Adipocyte (in vitro differentiated cells): ENCODE measurements around the gene DNAJB1.

Source experiments
- DNase-seq: peaks from one replicate; pipeline ENCODE4 v3.0.0-alpha.2; 2015; ENCODE audit warnings: low read depth
- H3K27me3 ChIP-seq: replicated peaks from 2 replicates; pipeline ENCODE4 v1.7.0; 2013; ENCODE audit warnings: mild to moderate bottlenecking, low read length, moderate library complexity; ENCODE audit not compliant: control insufficient read depth, insufficient read depth
- H3K36me3 ChIP-seq: 2 replicates; pipeline ENCODE4 v1.7.0; 2013; ENCODE audit warnings: low read length, mild to moderate bottlenecking, moderate library complexity; ENCODE audit not compliant: control insufficient read depth, insufficient read depth, severe bottlenecking
- H3K4me1 ChIP-seq: 2 replicates; pipeline ENCODE4 v1.7.0; 2013; ENCODE audit warnings: mild to moderate bottlenecking, low read length, moderate library complexity; ENCODE audit not compliant: control insufficient read depth, insufficient read depth
- H3K4me3 ChIP-seq: 2 replicates; pipeline ENCODE4 v1.7.0; 2013; ENCODE audit warnings: mild to moderate bottlenecking, low read length, moderate library complexity
- H3K9ac ChIP-seq: 2 replicates; pipeline ENCODE4 v1.7.0; 2013; ENCODE audit warnings: mild to moderate bottlenecking, low read length, moderate library complexity
- H3K9me3 ChIP-seq: 2 replicates; pipeline ENCODE4 v1.7.0; 2013; ENCODE audit warnings: mild to moderate bottlenecking, low read length, moderate library complexity; ENCODE audit not compliant: control insufficient read depth

Gene DNAJB1

GRCh38 chr19:14516746-14517438 is 1.3 kb downstream of the DNAJB1 start:
- Histone ChIP-seq H3K9ac (peak overlapping the region; percentile 99), H3K27me3 (no peaks in the 10 kb centered on the region), H3K36me3 (peaks cover 30% of the 10 kb centered on the region), H3K9me3 (no peaks in the 10 kb centered on the region), H3K4me3 (peak overlapping the region; percentile 84), H3K4me1 (peaks cover 35% of the 10 kb centered on the region)
- no peak for DNase-seq

GRCh38 chr19:14516048-14516534 is 2.1 kb downstream of the DNAJB1 start:
- Histone ChIP-seq H3K36me3 (peaks cover 30% of the 10 kb centered on the region), H3K9me3 (no peaks in the 10 kb centered on the region), H3K27me3 (no peaks in the 10 kb centered on the region), H3K4me3 (peak overlapping the region; percentile 84), H3K9ac (peak overlapping the region; percentile 99), H3K4me1 (peaks cover 39% of the 10 kb centered on the region)
- no peak for DNase-seq

GRCh38 chr19:14515501-14516047 is 2.6 kb downstream of the DNAJB1 start:
- no peaks in the 10 kb centered on the region for H3K9me3 ChIP-seq
- H3K4me3 ChIP-seq, result peak overlapping the region; percentile 84

GRCh38 chr19:14514215-14514863 is 3.9 kb downstream of the DNAJB1 start:
- peak overlapping the region; percentile 19 for H3K9ac ChIP-seq
- H3K36me3 ChIP-seq, result peaks cover 30% of the 10 kb centered on the region
- DNase-seq, result no peak
- peak overlapping the region; percentile 84 for H3K4me3 ChIP-seq
- H3K9me3 ChIP-seq, result no peaks in the 10 kb centered on the region
- H3K27me3 ChIP-seq, result no peaks in the 10 kb centered on the region
- peaks cover 39% of the 10 kb centered on the region for H3K4me1 ChIP-seq

More at GRCh38 chr19:14515501-14516047, 2.6 kb downstream of the DNAJB1 start:
- H3K9ac ChIP-seq, result peak overlapping the region; percentile 99
- H3K27me3 ChIP-seq, result no peaks in the 10 kb centered on the region
- no peak for DNase-seq
- H3K36me3 ChIP-seq, result peaks cover 30% of the 10 kb centered on the region
- H3K4me1 ChIP-seq, result peaks cover 40% of the 10 kb centered on the region

- DNase-seq, result no peak
- H3K36me3 ChIP-seq, result peaks cover 30% of the 10 kb centered on the region
- H3K27me3 ChIP-seq, result no peaks in the 10 kb centered on the region
- no peak overlapping the region for H3K4me3 ChIP-seq
- no peaks in the 10 kb centered on the region for H3K9me3 ChIP-seq
- peaks cover 43% of the 10 kb centered on the region for H3K4me1 ChIP-seq
- H3K9ac ChIP-seq, result no peak overlapping the region
These were observed 5.7 kb downstream of the DNAJB1 start for GRCh38 chr19:14512406-14512961.

GRCh38 chr19:14511229-14511593 is 7.0 kb downstream of the DNAJB1 start:
- peaks cover 41% of the 10 kb centered on the region for H3K4me1 ChIP-seq
- H3K9me3 ChIP-seq, result no peaks in the 10 kb centered on the region
- peak overlapping the region; percentile 29 for H3K9ac ChIP-seq
- no peak for DNase-seq
- no peaks in the 10 kb centered on the region for H3K27me3 ChIP-seq
- no peak overlapping the region for H3K4me3 ChIP-seq
- peaks cover 26% of the 10 kb centered on the region for H3K36me3 ChIP-seq

GRCh38 chr19:14510311-14511228 is 7.6 kb downstream of the DNAJB1 start:
- H3K9me3 ChIP-seq, result no peaks in the 10 kb centered on the region
- H3K4me3 ChIP-seq, result peak overlapping the region; percentile 80
- peaks cover 20% of the 10 kb centered on the region for H3K36me3 ChIP-seq
- H3K27me3 ChIP-seq, result no peaks in the 10 kb centered on the region
- DNase-seq, result peak; percentile 78
- H3K4me1 ChIP-seq, result peaks cover 37% of the 10 kb centered on the region
- H3K9ac ChIP-seq, result peak overlapping the region; percentile 84

- Histone ChIP-seq H3K4me1 (peaks cover 26% of the 10 kb centered on the region), H3K9me3 (no peaks in the 10 kb centered on the region), H3K9ac (no peak overlapping the region), H3K4me3 (no peak overlapping the region), H3K27me3 (no peaks in the 10 kb centered on the region), H3K36me3 (no peaks in the 10 kb centered on the region)
- DNase-seq, result peak; percentile 57
These were observed 10.3 kb downstream of the DNAJB1 start for GRCh38 chr19:14507704-14508542.

GRCh38 chr19:14505488-14506239 is 12.5 kb downstream of the DNAJB1 start:
- H3K9me3 ChIP-seq, result no peaks in the 10 kb centered on the region
- no peaks in the 10 kb centered on the region for H3K36me3 ChIP-seq
- peak; percentile 75 for DNase-seq
- peak overlapping the region; percentile 43 for H3K9ac ChIP-seq
- H3K4me3 ChIP-seq, result no peak overlapping the region
- H3K4me1 ChIP-seq, result peaks cover 30% of the 10 kb centered on the region
- no peaks in the 10 kb centered on the region for H3K27me3 ChIP-seq
